SK-N-SH (cell line): ENCODE measurements around the gene FMN1.

Experiments
- CTCF ChIP-seq: fragments of 200-600 bp; sonication (generic); IDR thresholded peaks from 2 replicates; pipeline ENCODE4 v1.6.1; 2017; ENCODE audit warnings: antibody characterized with exemption, mild to moderate bottlenecking, moderate library complexity
- FOXJ3 ChIP-seq: sonication (generic); formaldehyde crosslinking; IDR thresholded peaks from 2 replicates; pipeline ENCODE4 v1.5.1; 2020; ENCODE audit warnings: mild to moderate bottlenecking, missing genetic modification reagents
- GATA2 ChIP-seq: sonication (generic); formaldehyde crosslinking; IDR thresholded peaks from 2 replicates; pipeline ENCODE4 v1.5.0; 2020; ENCODE audit warnings: mild to moderate bottlenecking, missing genetic modification reagents
- JUND ChIP-seq: IDR thresholded peaks from 2 replicates; pipeline ENCODE4 v1.4.0; 2012
- NRF1 ChIP-seq: IDR thresholded peaks from 2 replicates; pipeline ENCODE4 v1.6.1; 2012; ENCODE audit warnings: low read depth, mild to moderate bottlenecking, low read length
- POLR2AphosphoS5 ChIP-seq: IDR thresholded peaks from 2 replicates; pipeline ENCODE4 v1.6.1; 2012; ENCODE audit warnings: low read depth, low read length
- RAD21 ChIP-seq: IDR thresholded peaks from 2 replicates; pipeline ENCODE4 v1.6.1; 2012; ENCODE audit warnings: mild to moderate bottlenecking, low read length
- RFX5 ChIP-seq: IDR thresholded peaks from 2 replicates; pipeline ENCODE4 v1.6.1; 2012; ENCODE audit warnings: mild to moderate bottlenecking, improper control_type of control experiment, low read length
- SIN3A ChIP-seq: IDR thresholded peaks from 2 replicates; pipeline ENCODE4 v1.6.1; 2012; ENCODE audit warnings: low read depth, mild to moderate bottlenecking, low read length, moderate library complexity, borderline replicate concordance
- TAF1 ChIP-seq: IDR thresholded peaks from 2 replicates; pipeline ENCODE4 v1.6.1; 2012; ENCODE audit warnings: low read depth, mild to moderate bottlenecking, low read length, moderate library complexity, borderline replicate concordance
- USF1 ChIP-seq: IDR thresholded peaks from 2 replicates; pipeline ENCODE4 v1.4.0; 2012; ENCODE audit warnings: low read depth, borderline replicate concordance
- ZBTB33 ChIP-seq: IDR thresholded peaks from 2 replicates; pipeline ENCODE4 v1.4.0; 2012; ENCODE audit warnings: low read depth, borderline replicate concordance
- TF ChIP-seq, protein P1 (sequence below): fragments of 150-350 bp; IDR thresholded peaks from 2 replicates; pipeline ENCODE4 v1.6.1; 2017; ENCODE audit warnings: antibody characterized with exemption, low read length, low read depth, borderline replicate concordance
- TF ChIP-seq, protein P2 (sequence below): IDR thresholded peaks from 2 replicates; pipeline ENCODE4 v1.6.1; 2012; ENCODE audit warnings: mild to moderate bottlenecking, low read depth, low read length, moderate library complexity

DNA sequence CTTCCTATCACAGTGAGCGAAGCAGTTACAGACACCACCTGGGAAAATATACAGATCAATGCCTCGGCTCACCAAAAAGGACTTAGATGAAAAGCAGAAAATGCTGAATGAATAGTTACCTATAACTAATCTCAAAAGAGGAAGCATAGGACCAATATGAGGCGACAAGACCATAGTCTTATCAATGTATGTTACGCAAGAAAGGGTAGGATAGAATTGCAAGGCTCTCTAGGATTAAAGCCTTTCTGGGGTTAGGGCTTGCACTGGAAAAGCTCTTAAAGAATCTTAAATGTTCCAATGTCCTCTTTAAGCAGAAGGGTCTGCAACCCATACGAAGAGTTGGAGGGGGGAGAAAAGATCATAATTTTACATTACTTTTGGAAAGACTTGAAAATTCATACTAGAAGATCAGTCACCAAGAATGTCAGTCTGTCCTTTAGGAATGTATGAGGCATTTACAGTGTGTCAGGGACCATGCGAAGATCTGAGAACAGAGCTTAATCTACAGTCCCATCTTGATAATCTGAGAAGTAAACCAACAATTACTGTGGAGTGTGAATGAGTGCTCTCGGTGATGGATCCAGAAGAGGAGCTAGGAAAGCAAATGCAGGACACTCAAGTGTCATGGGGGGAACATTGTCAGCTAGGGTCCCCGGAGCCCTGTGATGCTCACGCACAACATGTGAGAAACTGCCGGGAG lies 290.8 kb downstream of the FMN1 start:
- TF ChIP-seq POLR2AphosphoS5 (no peak), GATA2 (no peak), CTCF (no peak), USF1 (no peak), FOXJ3 (CRISPR knock-in tag) (no peak), TAF1 (no peak), JUND (no peak), RAD21 (no peak), RFX5 (no peak), ZBTB33 (no peak), SIN3A (no peak), NRF1 (no peak)
- TF ChIP-seq, protein P1, sequence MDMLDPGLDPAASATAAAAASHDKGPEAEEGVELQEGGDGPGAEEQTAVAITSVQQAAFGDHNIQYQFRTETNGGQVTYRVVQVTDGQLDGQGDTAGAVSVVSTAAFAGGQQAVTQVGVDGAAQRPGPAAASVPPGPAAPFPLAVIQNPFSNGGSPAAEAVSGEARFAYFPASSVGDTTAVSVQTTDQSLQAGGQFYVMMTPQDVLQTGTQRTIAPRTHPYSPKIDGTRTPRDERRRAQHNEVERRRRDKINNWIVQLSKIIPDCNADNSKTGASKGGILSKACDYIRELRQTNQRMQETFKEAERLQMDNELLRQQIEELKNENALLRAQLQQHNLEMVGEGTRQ = no peak
- TF ChIP-seq, protein P2, sequence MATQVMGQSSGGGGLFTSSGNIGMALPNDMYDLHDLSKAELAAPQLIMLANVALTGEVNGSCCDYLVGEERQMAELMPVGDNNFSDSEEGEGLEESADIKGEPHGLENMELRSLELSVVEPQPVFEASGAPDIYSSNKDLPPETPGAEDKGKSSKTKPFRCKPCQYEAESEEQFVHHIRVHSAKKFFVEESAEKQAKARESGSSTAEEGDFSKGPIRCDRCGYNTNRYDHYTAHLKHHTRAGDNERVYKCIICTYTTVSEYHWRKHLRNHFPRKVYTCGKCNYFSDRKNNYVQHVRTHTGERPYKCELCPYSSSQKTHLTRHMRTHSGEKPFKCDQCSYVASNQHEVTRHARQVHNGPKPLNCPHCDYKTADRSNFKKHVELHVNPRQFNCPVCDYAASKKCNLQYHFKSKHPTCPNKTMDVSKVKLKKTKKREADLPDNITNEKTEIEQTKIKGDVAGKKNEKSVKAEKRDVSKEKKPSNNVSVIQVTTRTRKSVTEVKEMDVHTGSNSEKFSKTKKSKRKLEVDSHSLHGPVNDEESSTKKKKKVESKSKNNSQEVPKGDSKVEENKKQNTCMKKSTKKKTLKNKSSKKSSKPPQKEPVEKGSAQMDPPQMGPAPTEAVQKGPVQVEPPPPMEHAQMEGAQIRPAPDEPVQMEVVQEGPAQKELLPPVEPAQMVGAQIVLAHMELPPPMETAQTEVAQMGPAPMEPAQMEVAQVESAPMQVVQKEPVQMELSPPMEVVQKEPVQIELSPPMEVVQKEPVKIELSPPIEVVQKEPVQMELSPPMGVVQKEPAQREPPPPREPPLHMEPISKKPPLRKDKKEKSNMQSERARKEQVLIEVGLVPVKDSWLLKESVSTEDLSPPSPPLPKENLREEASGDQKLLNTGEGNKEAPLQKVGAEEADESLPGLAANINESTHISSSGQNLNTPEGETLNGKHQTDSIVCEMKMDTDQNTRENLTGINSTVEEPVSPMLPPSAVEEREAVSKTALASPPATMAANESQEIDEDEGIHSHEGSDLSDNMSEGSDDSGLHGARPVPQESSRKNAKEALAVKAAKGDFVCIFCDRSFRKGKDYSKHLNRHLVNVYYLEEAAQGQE = no peak
